Aorta (tissue), 5 donors: ENCODE measurements around the gene CCDC33. TPM values are rescaled to one million over a fixed set of nuclear protein-coding genes. Genes with fewer than 3 reads are reported as not detected.

Source experiments
- ATAC-seq: fragments of 200-7000 bp; cut with Tn5 transposase; one replicate; pipeline ENCODE4 v1.9.1; 2022; ENCODE audit warnings: moderate library complexity; ENCODE audit not compliant: low FRiP score
- DNase-seq, 2 donors: peaks; one replicate each; pipeline ENCODE4 v3.0.0-alpha.2; 2020
- H3K27ac ChIP-seq, 2 donors: one replicate each; pipeline ENCODE4 v1.5.1; 2013; ENCODE audit warnings: low read length in 2 of 2, mild to moderate bottlenecking in 2 of 2, moderate library complexity in 2 of 2, control low read depth in 1 of 2, inconsistent platforms in 1 of 2, low read depth in 1 of 2
- H3K27me3 ChIP-seq, 2 donors: one replicate each; pipeline ENCODE4 v1.6.1; 2013; ENCODE audit warnings: control low read depth in 1 of 2, low read length in 1 of 2, mild to moderate bottlenecking in 1 of 2, moderate library complexity in 1 of 2; ENCODE audit not compliant: insufficient read depth in 2 of 2, control insufficient read depth in 1 of 2
- H3K36me3 ChIP-seq, 2 donors: one replicate each; pipeline ENCODE4 v1.6.1; 2013; ENCODE audit warnings: control low read depth in 1 of 2, low read length in 1 of 2, mild to moderate bottlenecking in 1 of 2; ENCODE audit not compliant: insufficient read depth in 2 of 2, control insufficient read depth in 1 of 2
- H3K4me1 ChIP-seq, 2 donors: one replicate each; pipeline ENCODE4 v1.6.1; 2013; ENCODE audit warnings: low read length in 2 of 2, control low read depth in 1 of 2, mild to moderate bottlenecking in 1 of 2, moderate library complexity in 1 of 2; ENCODE audit not compliant: insufficient read depth in 2 of 2, control insufficient read depth in 1 of 2
- H3K4me3 ChIP-seq, 2 donors: one replicate each; pipeline ENCODE4 v1.5.1; 2013; ENCODE audit warnings: low read length in 2 of 2, control low read depth in 1 of 2, mild to moderate bottlenecking in 1 of 2
- H3K9me3 ChIP-seq: one replicate; pipeline ENCODE4 v1.6.1; 2013; ENCODE audit warnings: mild to moderate bottlenecking, low read length; ENCODE audit not compliant: control insufficient read depth
- WGBS, 2 donors: extraction: QIAGEN DNeasy Blood & Tissue Kit; methylation state at CpG; one replicate each; pipeline ENCODE4 v1.1.7; 2013; 5-methylcytosine and 5-hydroxymethylcytosine counted together
- intact Hi-C, 2 donors: fragments of 100-400 bp; cut with DNase I; formaldehyde crosslinking; loops; one replicate each; pipeline versions ENCODE4 v1.14.2 to v1.15.0; 2022
- polyA plus RNA-seq, 2 donors: library from polyadenylated mRNA; stranded (reverse); fragments of 200-250 nt; gene quantifications; one replicate each; pipeline ENCODE4 v1.2.3, GENCODE V29; 2013
- total RNA-seq, 2 donors: library from RNA; stranded (reverse); fragmentation: NEBNext Ultra II Directional; extraction: Animal tissue kit (Norgen Biotek cat#: 25700); gene quantifications; one replicate each; pipeline ENCODE4 v1.2.1, GENCODE V29; 2021
- donor health status: healthy with polysubstance abuse.
- donor health status: Bipolar disorder and iron deficiency.
- donor health status: DM: no; HTN: no; CAD: no.
- donor health status: DM: no; HTN: no; CAD: no.
- donor health status: DM: yes; HTN: yes; CAD: no.

CCDC33 gene
- total and polyA plus RNA-seq, 4 donors, result not detected

DNA sequence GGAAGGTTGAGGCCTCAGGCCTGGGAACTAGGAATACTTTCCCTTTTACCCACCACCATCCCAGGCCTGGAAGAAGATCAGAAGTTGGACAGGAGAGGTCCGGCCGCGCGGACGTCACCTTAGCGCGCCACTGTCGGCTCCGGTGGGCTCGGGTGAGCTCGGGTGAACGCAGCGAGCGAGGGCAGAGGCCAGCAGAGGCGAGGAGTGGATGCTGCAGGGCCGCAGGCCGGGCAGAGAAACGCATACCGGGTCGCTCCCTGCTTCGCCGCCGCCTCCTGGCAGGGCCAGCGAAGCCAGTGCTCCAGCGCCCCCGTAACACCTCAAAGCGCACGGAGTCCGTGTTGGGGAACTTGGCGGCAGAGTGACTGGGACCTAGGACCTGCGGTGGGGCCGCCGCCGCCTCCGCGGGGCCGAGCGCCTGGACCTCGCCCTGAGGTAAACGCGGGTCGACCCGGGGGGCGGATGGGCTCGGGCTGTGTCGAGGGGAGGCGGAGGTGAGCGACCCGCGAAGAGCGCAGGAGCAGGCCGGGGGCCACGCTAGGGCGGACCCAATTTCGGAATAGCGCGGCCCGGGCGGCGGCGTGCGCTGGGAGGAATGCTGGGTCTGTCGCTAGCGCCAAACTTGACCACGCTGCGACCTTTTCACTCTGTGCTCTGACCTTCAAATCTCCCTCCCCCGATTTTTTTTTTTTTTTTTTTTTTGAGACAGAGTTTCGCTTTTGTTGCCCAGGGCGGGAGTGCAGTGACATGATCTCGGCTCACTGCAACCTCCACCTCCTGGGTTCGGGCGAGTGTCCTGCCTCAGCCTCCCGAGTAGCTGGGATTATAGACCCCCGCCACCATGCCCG is 129.7 kb downstream of the CCDC33 start:
- Histone ChIP-seq H3K27ac (no peak overlapping the region), H3K9me3 (no peaks in the 10 kb centered on the region), H3K27me3 (no peaks in the 10 kb centered on the region), H3K4me1 (no peaks in the 10 kb centered on the region), H3K4me3 (peak overlapping the region; percentile 9 to 45), H3K36me3 (no peaks in the 10 kb centered on the region)
- WGBS, 2 donors, result 4 to 5% methylated on average over 57 to 75 of the region's 75 CpGs
- intact Hi-C loops, result no loop called here
- peak; percentile 81 for ATAC-seq
- peak; percentile 65 to 87 for DNase-seq

DNA sequence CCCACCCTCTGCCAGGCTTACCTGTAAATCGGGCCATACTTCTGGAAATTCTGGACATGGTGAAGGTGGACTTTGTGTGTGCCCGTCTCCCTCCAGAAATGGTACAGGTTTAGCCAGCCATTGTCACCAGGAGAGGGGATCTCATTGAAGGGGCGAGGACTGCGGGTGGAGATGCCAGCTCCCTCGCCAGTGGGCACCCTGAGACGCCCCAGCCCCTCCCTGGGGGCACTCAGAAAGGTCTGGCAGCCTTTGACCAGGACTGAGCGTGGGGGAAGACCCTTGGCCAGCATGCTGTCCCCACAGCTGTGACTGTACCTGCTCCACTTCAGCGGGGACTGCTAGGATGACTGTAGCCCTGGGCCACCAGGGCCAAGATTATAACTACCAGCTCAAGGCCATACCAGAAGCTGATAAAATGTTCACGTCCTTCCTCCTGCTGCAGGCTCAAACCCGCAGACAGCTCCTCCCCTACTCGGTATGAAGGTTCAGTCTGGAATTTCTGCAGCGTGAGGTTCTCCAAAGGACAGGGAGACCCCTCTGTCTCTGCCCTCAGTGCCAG is 131.2 kb downstream of the CCDC33 start, which contains the start of gene CYP11A1:
Gene CYP11A1 (minus strand): TSS at position 351 of the 559 bp plus-strand sequence. CDS start 61 bp downstream, at position 290.
- Histone ChIP-seq H3K9me3 (no peaks in the 10 kb centered on the region), H3K27me3 (no peaks in the 10 kb centered on the region), H3K4me1 (no peaks in the 10 kb centered on the region), H3K27ac (no peak within 1 kb of the TSS), H3K36me3 (no peaks in the 10 kb centered on the region), H3K4me3 (no peak within 1 kb of the TSS)
- WGBS, 2 donors, result 91 to 92% methylated on average over 12 of the region's 12 CpGs
- intact Hi-C loops, result no loop called here
- no peak for ATAC-seq
- DNase-seq, result no peak

DNA sequence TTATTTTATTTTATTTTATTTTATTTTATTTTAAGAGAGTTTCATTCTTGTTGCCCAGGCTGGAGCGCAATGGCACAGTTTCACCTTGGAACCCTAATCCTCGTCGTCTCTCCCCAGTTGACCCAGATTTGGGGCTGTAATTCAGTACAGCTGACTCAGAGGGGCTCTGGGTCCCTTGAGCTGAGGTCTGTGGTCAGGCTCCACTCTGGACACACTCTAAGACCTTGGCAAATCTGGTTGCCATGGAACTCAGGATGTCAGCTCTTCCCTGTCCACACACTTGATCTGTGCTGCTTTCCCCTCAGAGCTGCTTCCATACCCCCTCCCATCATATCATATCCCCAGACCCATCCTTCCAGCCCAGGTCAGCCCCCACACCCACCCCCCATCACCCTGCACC is 132.0 kb downstream of the CCDC33 start:
- H3K4me3 ChIP-seq, result no peak overlapping the region
- H3K27ac ChIP-seq, result no peak overlapping the region
- DNase-seq (no peak), ATAC-seq (no peak)
- intact Hi-C loops, result no loop called here
- H3K9me3 ChIP-seq, result no peaks in the 10 kb centered on the region
- H3K36me3 ChIP-seq, result no peaks in the 10 kb centered on the region
- no peaks in the 10 kb centered on the region for H3K27me3 ChIP-seq
- H3K4me1 ChIP-seq, result no peaks in the 10 kb centered on the region
- WGBS, 2 donors, result 96 to 98% methylated on average over 3 of the region's 3 CpGs

DNA sequence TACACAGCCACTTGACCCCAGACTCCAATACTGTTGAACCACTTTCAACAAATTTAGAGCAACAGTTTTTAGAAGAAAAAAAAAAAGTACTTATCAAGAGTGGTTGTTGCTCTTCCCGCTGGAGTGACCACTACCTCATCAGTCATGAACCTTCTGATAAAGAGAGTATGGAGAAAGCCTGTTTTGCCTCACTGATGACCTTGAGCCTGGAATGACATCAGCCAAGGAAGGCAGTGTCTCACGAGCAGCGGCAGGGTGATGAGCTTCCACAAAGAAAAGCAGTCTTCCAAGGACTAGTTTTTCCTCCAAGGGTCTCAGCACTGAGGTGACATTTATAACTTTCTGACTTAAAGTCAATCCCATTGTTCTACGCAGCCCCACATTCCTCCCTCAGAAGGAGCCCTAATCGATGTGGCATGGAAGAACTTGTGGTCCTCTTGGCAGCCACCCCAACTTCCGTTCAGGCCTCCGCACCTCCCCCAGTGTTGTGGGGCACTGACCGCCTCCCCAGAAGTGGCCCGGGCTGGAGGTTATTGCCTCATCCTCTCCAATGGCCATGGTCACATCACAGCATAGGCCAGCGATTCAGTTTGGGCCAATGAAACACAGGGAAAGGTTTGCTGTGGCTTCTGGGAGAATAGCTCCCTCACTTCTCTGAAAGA is 133.1 kb downstream of the CCDC33 start:
- 66 to 75% methylated on average over 10 of the region's 10 CpGs for WGBS, 2 donors
- Histone ChIP-seq H3K4me1 (no peaks in the 10 kb centered on the region), H3K27ac (no peak overlapping the region), H3K36me3 (no peaks in the 10 kb centered on the region), H3K4me3 (no peak overlapping the region), H3K9me3 (no peaks in the 10 kb centered on the region), H3K27me3 (no peaks in the 10 kb centered on the region)
- ATAC-seq (no peak), DNase-seq (no peak)
- intact Hi-C loops, result no loop called here

DNA sequence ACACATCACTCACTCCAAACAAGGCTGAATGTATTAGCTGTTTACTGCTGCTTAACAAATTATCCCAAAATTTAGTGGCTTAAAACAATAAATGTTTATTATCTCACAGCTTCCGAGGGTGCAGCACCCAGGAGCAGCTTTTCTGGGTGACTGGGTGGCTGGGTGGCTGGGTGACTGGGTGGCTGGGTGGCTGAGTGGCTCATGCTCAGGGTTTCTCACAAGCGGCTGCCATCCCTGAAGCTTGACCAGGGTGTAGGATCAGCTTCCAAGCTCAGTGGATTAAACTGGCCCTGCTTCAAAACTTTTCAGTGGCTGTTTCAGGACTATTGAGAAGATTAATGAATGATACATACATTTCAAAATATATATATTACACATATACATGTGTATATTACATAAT is 133.6 kb downstream of the CCDC33 start:
- no peaks in the 10 kb centered on the region for H3K36me3 ChIP-seq
- 89 to 90% methylated on average over 2 of the region's 2 CpGs for WGBS, 2 donors
- H3K4me3 ChIP-seq, result no peak overlapping the region
- no peaks in the 10 kb centered on the region for H3K27me3 ChIP-seq
- ATAC-seq, result no peak
- no peaks in the 10 kb centered on the region for H3K9me3 ChIP-seq
- H3K4me1 ChIP-seq, result no peaks in the 10 kb centered on the region
- no peak overlapping the region for H3K27ac ChIP-seq
- intact Hi-C loops, result loop anchor here (5.0 to 10.0 kb wide), 4 partner anchors 123 to 395 kb away; partner anchors contain the start of gene CLK3 (in 1 of the 2)
- no peak for DNase-seq

GRCh38 chr15:74370471-74370870 is 134.3 kb downstream of the CCDC33 start:
- Histone ChIP-seq H3K4me1 (no peaks in the 10 kb centered on the region), H3K27me3 (no peaks in the 10 kb centered on the region), H3K27ac (no peak overlapping the region), H3K36me3 (no peaks in the 10 kb centered on the region), H3K4me3 (no peak overlapping the region), H3K9me3 (no peaks in the 10 kb centered on the region)
- ATAC-seq (no peak), DNase-seq (no peak)
- intact Hi-C loops, result loop anchor here (5.0 to 10.0 kb wide), 4 partner anchors 122 to 394 kb away; partner anchors contain the start of gene CLK3 (in 1 of the 2)
- WGBS, 2 donors, result 84% methylated on average over 5 of the region's 5 CpGs

DNA sequence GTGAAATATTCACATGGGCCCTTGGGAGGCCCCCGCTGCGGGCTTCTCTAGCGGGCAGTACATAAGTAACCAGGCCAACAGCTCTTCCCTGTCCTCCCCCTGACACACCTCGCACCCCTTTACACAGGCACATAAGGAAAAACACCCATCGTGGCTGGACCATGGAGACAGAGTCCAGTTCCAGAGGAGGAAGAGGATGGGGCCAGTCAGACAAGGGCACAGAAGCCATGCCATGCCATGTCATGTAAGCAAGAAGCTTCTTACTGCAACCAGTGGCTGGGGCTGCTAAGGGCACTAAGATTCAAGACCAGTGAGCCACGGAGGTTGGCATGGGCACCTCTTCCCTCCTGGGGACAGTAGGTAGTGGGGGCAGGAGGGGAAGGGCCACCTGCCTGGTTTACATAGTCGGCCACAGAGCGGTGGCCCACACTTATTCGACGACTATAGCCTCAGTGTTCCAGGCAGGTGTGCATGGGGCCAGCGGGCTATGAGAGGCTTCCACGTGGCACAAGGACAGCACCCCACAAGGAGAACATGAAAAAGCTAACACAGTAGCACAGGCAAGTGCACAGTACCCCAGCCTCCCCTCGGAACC is 137.0 kb downstream of the CCDC33 start:
- no peaks in the 10 kb centered on the region for H3K4me1 ChIP-seq
- intact Hi-C loops, result loop anchor here (2.0 to 10.0 kb wide), 6 partner anchors 118 to 396 kb away; partner anchors contain the start of gene CLK3 (in 1 of the 2)
- H3K4me3 ChIP-seq, result no peak overlapping the region
- no peaks in the 10 kb centered on the region for H3K9me3 ChIP-seq
- 46 to 48% methylated on average over 13 of the region's 13 CpGs for WGBS, 2 donors
- DNase-seq (peak in 1 of 2 donors; percentile 35), ATAC-seq (no peak)
- no peaks in the 10 kb centered on the region for H3K27me3 ChIP-seq
- no peak overlapping the region for H3K27ac ChIP-seq
- no peaks in the 10 kb centered on the region for H3K36me3 ChIP-seq
